ENCODE measurements around the gene SGK1.

DNA sequence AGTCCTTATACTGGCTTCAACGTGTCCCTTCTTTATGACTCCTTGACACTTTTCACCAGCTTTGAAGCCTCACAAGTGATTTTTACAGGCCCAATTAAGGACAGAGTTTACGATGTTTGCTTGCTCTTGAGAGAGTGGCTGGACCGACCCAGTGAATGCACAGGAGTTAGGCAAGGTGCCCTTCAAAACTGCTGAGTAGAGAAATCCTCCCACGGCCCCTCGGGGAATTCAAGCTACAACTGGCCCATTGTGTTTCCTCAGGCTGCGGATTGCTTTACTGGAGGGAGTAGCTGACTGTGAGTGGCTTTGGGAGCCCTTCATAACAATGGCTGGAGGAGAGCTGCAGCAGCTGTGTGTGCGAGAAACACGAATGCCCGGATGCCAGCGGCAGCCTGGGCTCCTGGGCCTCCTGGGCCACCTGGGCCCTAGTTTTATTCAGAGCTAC is 50.0 kb downstream of the SGK1 start:
- TF ChIP-seq CTCF (IDR thresholded peaks at IDR 0.05), result no peak
- TF ChIP-seq POLR2A (IDR thresholded peaks at IDR 0.05), result no peak

Data from Peyer's patch (tissue), 4 donors.